Sigmoid colon (tissue), 4 donors: ENCODE results near the gene RNF224.

Experiments used
- EP300 ChIP-seq, 4 donors: sonication (generic); formaldehyde crosslinking; IDR thresholded peaks; one replicate each; pipeline ENCODE4 v1.6.1; 2017; ENCODE audit warnings: antibody characterized with exemption in 4 of 4
- POLR2A ChIP-seq, 2 donors: fragments of 450-650 bp; IDR thresholded peaks; one replicate each; pipeline ENCODE4 v1.6.1; 2016; ENCODE audit warnings: antibody characterized with exemption in 2 of 2, mild to moderate bottlenecking in 2 of 2, moderate library complexity in 2 of 2
- TF ChIP-seq, protein P1 (sequence below), 4 experiments: fragments of 450-650 bp in 3 of 4; fragments of 200-600 bp in 1 of 4; IDR thresholded peaks; one replicate each; pipeline ENCODE4 v1.5.1; 2016 to 2019; ENCODE audit warnings: antibody characterized with exemption in 4 of 4, mild to moderate bottlenecking in 3 of 4, moderate library complexity in 2 of 4

GRCh38 chr9:137221506-137222111 is 5.7 kb upstream of the RNF224 start:
- TF ChIP-seq, protein P1, sequence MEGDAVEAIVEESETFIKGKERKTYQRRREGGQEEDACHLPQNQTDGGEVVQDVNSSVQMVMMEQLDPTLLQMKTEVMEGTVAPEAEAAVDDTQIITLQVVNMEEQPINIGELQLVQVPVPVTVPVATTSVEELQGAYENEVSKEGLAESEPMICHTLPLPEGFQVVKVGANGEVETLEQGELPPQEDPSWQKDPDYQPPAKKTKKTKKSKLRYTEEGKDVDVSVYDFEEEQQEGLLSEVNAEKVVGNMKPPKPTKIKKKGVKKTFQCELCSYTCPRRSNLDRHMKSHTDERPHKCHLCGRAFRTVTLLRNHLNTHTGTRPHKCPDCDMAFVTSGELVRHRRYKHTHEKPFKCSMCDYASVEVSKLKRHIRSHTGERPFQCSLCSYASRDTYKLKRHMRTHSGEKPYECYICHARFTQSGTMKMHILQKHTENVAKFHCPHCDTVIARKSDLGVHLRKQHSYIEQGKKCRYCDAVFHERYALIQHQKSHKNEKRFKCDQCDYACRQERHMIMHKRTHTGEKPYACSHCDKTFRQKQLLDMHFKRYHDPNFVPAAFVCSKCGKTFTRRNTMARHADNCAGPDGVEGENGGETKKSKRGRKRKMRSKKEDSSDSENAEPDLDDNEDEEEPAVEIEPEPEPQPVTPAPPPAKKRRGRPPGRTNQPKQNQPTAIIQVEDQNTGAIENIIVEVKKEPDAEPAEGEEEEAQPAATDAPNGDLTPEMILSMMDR (IDR thresholded peaks at IDR 0.05), result no peak
- TF ChIP-seq POLR2A (IDR thresholded peaks at IDR 0.05) (no peak), EP300 (IDR thresholded peaks at IDR 0.05) (no peak)
